ENCODE data around the gene DNAJB11.

Gene DNAJB11

DNA sequence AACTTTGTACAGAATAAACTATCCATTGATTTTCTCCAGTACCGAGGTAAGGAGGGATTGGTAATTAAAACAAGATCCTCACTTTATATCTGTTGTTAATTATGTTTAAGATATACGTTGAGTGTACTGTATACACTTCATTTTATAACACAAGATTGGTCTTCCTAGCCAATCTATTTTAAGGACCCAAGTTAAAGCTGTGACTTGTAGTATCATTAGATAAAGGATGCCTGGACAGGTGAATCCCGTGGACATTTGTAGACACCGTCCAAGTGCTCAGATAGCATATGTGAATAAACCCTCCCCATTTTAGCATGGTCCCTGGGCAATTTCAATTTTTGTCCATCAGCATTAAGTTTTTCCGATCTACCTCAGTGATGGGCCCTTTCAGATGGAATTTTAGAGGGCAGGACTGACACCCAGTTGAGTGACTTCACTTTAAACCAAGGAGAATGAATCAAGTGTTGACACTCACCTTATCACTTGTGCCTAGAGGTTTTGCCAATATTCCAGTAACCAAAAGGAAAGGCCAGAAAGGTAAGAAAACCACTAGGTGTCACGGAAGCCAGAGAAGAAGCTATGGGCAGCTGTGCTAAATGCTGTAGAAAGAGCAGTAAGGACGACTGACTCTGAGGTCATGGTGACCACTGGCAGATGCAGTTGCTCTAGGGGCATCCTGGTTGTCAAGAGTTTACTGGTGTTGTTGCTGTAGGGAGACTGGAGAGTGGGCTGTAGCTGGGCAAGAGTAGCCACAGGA, 51.6 kb downstream of the DNAJB11 start:
- H3K36me3 ChIP-seq (ENCODE audit: control insufficient read depth, low read length) = no peaks in the 10 kb centered on the region
- H3K4me1 ChIP-seq (ENCODE audit: control insufficient read depth, low read length) = peaks cover 3% of the 10 kb centered on the region
- no peaks in the 10 kb centered on the region for H3K9me3 ChIP-seq (ENCODE audit: control insufficient read depth, insufficient read depth, low read length)
- no peaks in the 10 kb centered on the region for H4K20me1 ChIP-seq (ENCODE audit: control insufficient read depth, insufficient read depth, low read depth, low read length)
- peaks cover 13% of the 10 kb centered on the region for H3K27me3 ChIP-seq (ENCODE audit: control insufficient read depth, low read length)
- no peaks in the 10 kb centered on the region for H3F3A ChIP-seq (ENCODE audit: control insufficient read depth, insufficient read depth)
- H3K4me2 ChIP-seq (ENCODE audit: low read length) = no peak overlapping the region
- H3K27ac ChIP-seq (ENCODE audit: low read depth, low read length) = no peak overlapping the region
- H3K9me2 ChIP-seq (replicated peaks; ENCODE audit: control insufficient read depth, low read length) = no peaks in the 10 kb centered on the region
- H3K4me3 ChIP-seq (ENCODE audit: low read length) = no peak overlapping the region
- H3K79me2 ChIP-seq (ENCODE audit: control insufficient read depth, low read length) = no peaks in the 10 kb centered on the region
- no peak for TF ChIP-seq EZH2phosphoT487 (IDR thresholded peaks at IDR 0.05; ENCODE audit: borderline replicate concordance, low read length)
- TF ChIP-seq, protein P1, sequence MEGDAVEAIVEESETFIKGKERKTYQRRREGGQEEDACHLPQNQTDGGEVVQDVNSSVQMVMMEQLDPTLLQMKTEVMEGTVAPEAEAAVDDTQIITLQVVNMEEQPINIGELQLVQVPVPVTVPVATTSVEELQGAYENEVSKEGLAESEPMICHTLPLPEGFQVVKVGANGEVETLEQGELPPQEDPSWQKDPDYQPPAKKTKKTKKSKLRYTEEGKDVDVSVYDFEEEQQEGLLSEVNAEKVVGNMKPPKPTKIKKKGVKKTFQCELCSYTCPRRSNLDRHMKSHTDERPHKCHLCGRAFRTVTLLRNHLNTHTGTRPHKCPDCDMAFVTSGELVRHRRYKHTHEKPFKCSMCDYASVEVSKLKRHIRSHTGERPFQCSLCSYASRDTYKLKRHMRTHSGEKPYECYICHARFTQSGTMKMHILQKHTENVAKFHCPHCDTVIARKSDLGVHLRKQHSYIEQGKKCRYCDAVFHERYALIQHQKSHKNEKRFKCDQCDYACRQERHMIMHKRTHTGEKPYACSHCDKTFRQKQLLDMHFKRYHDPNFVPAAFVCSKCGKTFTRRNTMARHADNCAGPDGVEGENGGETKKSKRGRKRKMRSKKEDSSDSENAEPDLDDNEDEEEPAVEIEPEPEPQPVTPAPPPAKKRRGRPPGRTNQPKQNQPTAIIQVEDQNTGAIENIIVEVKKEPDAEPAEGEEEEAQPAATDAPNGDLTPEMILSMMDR (IDR thresholded peaks at IDR 0.05; ENCODE audit: low read depth, low read length, poor library complexity, severe bottlenecking) = no peak

DNA sequence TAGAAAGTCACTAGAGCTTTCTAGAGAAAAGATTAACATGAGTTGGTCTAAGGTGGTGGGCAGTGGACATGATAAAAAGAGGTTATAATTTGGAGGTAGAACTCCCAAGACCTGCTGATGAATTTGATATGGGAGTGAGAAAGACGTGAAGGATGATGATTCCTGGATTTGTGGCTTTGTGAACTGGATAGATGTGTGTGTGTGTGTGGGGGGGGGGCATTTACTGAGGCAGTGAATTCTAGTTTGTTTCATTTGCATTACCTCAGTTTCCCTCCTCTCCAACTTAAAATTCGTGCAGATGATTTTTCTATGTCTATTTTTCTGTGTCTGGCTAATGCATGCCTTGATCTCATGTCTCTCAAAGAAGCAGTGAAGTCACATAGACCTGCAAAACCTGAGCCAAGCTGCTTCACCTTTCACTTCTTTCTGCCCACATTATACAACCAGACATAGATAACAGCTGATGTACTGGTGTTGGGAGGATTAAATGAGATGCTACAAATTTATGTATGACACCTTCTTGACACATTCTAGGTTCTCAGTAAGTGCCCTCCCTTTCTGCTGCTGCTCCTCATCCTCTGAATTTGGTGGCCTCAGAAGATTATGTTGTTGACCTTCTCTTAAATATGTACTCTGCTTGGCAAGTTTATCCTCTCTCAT, 52.3 kb downstream of the DNAJB11 start:
- Histone ChIP-seq H4K20me1 (ENCODE audit: control insufficient read depth, insufficient read depth, low read depth, low read length) (no peaks in the 10 kb centered on the region), H3K27me3 (ENCODE audit: control insufficient read depth, low read length) (peaks cover 8% of the 10 kb centered on the region), H3K36me3 (ENCODE audit: control insufficient read depth, low read length) (no peaks in the 10 kb centered on the region), H3K4me1 (ENCODE audit: control insufficient read depth, low read length) (no peaks in the 10 kb centered on the region), H3K79me2 (ENCODE audit: control insufficient read depth, low read length) (no peaks in the 10 kb centered on the region), H3K9me3 (ENCODE audit: control insufficient read depth, insufficient read depth, low read length) (no peaks in the 10 kb centered on the region), H3K27ac (ENCODE audit: low read depth, low read length) (no peak overlapping the region), H3K4me2 (ENCODE audit: low read length) (no peak overlapping the region), H3K4me3 (ENCODE audit: low read length) (no peak overlapping the region), H3F3A (ENCODE audit: control insufficient read depth, insufficient read depth) (no peaks in the 10 kb centered on the region), H3K9me2 (replicated peaks; ENCODE audit: control insufficient read depth, low read length) (no peaks in the 10 kb centered on the region)
- TF ChIP-seq, protein P1 (IDR thresholded peaks at IDR 0.05; ENCODE audit: low read depth, low read length, poor library complexity, severe bottlenecking) = no peak
- TF ChIP-seq EZH2phosphoT487 (IDR thresholded peaks at IDR 0.05; ENCODE audit: borderline replicate concordance, low read length) = no peak

DNA sequence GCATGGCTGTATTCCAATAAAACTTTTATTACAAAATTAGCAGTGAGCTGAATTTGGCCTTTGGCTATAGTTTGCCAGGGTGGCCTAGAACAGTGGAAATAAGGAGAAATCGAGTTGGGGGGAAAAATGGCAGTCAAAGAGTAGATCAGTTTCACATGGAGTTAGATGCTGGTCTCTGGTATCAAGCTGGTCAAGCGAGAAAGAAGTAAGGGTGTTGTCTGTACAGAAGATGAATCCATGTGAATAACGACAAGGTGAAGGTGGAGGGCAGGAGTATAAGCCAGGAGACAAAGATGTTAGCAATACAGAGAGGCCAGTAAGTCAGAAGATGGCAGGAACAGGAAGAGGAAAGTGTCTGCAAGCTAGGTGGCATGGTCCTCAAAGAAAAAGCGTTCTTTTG, 54.1 kb downstream of the DNAJB11 start:
- H3K79me2 ChIP-seq (ENCODE audit: control insufficient read depth, low read length) = no peaks in the 10 kb centered on the region
- no peak overlapping the region for H3K4me2 ChIP-seq (ENCODE audit: low read length)
- H3K4me1 ChIP-seq (ENCODE audit: control insufficient read depth, low read length) = no peaks in the 10 kb centered on the region
- no peaks in the 10 kb centered on the region for H4K20me1 ChIP-seq (ENCODE audit: control insufficient read depth, insufficient read depth, low read depth, low read length)
- peaks cover 8% of the 10 kb centered on the region; the same call in 1 of the 2 replicates for H3K27me3 ChIP-seq (ENCODE audit: control insufficient read depth, low read length)
- H3K9me3 ChIP-seq (ENCODE audit: control insufficient read depth, insufficient read depth, low read length) = no peaks in the 10 kb centered on the region
- no peak overlapping the region for H3K27ac ChIP-seq (ENCODE audit: low read depth, low read length)
- H3K9me2 ChIP-seq (replicated peaks; ENCODE audit: control insufficient read depth, low read length) = no peaks in the 10 kb centered on the region
- no peaks in the 10 kb centered on the region for H3F3A ChIP-seq (ENCODE audit: control insufficient read depth, insufficient read depth)
- H3K4me3 ChIP-seq (ENCODE audit: low read length) = no peak overlapping the region
- TF ChIP-seq EZH2phosphoT487 (IDR thresholded peaks at IDR 0.05; ENCODE audit: borderline replicate concordance, low read length) = no peak
- TF ChIP-seq, protein P1 (IDR thresholded peaks at IDR 0.05; ENCODE audit: low read depth, low read length, poor library complexity, severe bottlenecking) = no peak
- H3K36me3 ChIP-seq (ENCODE audit: control insufficient read depth, low read length) = no peaks in the 10 kb centered on the region
